Measurements from ENCODE around the gene BABAM2.

GRCh38 chr2:28093308-28093707, 202.8 kb downstream of the BABAM2 start:
- TF ChIP-seq CTCF (IDR thresholded peaks at IDR 0.05; ENCODE audit: borderline replicate concordance, extremely low read depth, low read length, poor library complexity, severe bottlenecking), result no peak
- TF ChIP-seq EZH2 (IDR thresholded peaks at IDR 0.05; ENCODE audit: borderline replicate concordance, low read depth, low read length, severe bottlenecking), result no peak

Data from DND-41 (cell line).